HG03457 (cell line): ENCODE data around the gene PLEKHS1.

Experiments used
- ATAC-seq: cut with Tn5 transposase; IDR thresholded peaks from one replicate; pipeline ENCODE4 v1.9.1; 2021; ENCODE audit warnings: moderate number of reproducible peaks; ENCODE audit not compliant: unreplicated experiment

The PLEKHS1 gene

GRCh38 chr10:113751181-113751732, at the start of gene PLEKHS1:
PLEKHS1 (plus strand) TSS chr10:113751682; CDS start chr10:113755278, 3,596 bp downstream.
- ATAC-seq: no peak

- no peak for ATAC-seq
Observed at GRCh38 chr10:113704637-113705343, 46.7 kb upstream of the PLEKHS1 start.

DNA sequence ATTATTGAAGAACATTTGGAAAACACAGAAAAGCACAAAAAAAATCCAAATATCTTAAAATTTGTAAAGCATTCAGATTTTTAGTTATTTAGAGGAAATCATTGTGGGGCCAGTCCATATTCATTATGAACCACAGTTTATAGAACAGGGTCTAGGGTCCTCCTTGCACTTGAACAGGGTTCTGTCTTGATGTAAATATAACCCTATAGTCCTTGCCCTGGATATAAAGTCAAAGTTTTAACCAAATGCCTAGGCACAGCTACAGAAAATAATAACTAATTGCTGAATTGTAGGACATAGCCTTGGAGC, 46.2 kb upstream of the PLEKHS1 start:
- no peak for ATAC-seq

DNA sequence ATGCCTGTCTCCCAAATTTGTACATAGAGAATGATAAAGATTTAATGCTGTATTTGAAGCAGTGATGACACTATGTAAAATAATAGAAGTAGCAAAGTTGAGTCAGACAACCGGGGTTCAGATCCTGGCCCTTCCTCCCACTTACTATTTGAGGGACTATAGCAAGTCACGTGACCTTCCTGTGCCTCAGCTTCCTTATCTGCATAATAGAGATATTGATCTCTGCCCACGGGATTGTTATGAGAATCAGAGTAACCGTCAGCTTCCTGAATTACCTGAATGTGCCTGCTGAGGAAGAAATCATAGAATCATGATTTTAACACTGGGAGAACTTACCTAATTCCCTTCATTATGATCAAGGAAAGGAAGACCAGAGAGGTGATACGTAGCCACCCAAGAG, 44.9 kb upstream of the PLEKHS1 start:
- ATAC-seq: no peak

GRCh38 chr10:113708640-113709039, 42.8 kb upstream of the PLEKHS1 start:
- ATAC-seq: no peak

DNA sequence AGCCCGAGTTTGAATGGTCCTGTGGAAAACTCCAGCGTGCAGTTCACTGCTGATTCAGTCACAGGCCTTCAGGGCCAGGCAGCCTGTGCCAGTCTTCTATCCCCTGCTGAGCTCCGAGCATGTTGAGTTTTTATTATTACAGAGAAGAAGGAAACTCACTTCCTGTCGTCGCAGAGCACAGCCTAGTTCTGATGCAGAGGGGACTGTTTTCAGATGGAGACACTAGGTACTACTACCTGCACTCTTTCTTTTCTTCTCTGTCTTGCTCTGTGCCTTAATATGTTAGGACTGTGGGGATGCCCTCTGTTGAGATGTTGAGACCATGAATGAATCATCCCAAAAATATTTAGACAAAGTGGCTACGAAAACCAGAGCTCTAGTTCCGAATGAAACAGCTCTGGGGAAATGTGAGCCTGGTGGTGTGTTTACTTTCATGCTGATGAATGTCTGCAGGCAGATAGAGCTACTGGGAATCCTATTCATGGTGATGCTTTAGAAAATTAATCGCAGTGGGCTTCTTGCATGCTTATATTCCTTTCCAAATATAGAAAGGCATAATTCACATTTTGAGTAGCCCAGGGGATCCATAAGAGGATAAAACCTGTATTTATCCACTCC, 42.2 kb upstream of the PLEKHS1 start:
- no peak for ATAC-seq

DNA sequence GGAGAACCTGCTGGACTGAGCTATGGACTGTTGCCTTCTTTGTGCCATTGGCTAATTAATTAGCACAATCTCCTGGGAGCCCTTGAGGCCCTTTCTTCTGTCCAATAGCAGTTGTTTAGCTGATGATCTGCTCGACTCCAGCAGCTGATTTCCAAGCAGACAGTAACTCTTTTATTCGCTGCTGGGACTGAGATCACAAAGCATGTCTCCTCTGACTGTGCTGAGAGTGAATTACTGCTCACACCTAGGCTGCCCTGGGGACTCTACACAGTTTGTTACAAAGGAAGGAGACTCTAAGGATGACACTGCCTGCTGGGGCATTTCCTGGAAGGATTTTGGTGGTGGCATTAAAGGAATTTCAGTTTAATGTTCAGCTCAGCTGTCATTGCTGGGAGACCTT, 40.3 kb upstream of the PLEKHS1 start:
- no peak for ATAC-seq

DNA sequence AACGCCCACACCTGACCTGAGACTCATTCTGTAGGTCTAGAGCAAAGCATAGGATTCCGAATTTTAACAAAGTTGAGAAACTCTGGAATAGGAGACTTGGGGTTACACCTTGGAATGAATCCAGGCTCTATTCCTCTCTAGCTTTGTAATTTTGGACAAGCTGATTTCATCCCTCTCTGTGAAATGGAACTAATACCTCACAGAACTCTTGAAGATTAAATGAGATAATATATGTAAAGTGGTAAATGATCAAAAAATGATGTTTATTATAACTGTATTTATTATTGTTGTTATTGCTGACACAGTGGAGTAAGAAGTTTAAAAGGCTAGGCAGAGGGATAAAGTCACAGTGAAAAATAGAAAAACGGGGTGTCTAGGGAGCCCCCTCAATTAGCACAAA, 39.5 kb upstream of the PLEKHS1 start:
- no peak for ATAC-seq

DNA sequence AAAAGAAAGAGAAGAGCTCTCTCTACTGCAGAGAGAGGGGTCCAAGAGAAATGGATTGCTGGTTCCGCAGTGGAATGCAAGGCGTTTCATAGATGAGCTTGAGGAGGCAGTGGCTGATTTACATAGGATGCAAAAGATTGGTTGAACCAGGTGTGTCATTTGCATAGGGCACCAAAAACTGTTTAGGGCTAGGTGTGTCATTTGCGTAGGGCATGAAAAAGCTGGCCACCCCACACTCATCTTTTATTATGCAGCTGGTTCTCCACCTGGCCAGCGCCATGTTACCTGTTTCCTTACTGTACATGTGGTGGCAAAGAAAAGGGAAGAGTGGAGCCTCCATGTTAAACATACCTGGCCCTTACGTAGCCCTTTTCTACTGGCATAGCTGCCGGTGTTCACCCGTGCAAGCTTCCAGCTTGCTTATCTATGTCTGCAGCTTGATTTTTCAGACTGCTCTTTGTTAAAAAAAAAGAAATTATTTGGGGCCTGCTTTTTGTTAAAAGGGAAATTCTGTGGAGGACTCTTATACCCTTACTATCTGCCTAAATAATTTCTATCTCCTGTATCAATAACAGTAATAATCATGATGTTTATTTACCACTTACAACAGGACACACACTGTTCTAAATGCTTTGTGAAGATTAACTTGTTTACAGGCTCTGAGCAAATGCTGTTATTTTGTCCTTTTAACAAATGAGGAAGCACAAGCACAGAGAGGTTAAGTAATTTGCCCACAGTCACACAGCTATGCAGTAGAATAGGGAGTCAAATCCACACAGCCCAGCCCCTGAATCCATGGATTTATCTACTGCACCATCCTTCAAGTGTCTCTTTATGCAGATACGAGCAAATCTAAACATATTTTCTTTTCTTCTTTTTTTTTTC, 38.5 kb upstream of the PLEKHS1 start:
- no peak for ATAC-seq

DNA sequence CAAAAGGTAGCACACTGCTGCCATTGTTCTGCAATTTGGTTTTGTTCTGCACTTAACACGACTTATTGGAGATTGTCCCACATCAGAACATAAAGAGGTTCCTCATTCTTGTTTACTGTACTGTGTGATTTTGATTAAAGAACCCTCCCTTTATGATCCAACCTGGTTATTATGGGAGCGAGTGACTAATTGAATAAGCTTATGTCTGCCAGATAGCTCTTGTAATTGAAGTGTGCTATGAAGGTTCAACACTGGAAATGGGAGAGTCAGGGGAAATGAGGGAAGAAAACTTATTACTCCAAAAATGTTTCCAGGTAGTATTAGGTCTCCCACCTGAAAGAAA, 37.9 kb upstream of the PLEKHS1 start:
- ATAC-seq: no peak

GRCh38 chr10:113716109-113716910, 35.2 kb upstream of the PLEKHS1 start:
- no peak for ATAC-seq

DNA sequence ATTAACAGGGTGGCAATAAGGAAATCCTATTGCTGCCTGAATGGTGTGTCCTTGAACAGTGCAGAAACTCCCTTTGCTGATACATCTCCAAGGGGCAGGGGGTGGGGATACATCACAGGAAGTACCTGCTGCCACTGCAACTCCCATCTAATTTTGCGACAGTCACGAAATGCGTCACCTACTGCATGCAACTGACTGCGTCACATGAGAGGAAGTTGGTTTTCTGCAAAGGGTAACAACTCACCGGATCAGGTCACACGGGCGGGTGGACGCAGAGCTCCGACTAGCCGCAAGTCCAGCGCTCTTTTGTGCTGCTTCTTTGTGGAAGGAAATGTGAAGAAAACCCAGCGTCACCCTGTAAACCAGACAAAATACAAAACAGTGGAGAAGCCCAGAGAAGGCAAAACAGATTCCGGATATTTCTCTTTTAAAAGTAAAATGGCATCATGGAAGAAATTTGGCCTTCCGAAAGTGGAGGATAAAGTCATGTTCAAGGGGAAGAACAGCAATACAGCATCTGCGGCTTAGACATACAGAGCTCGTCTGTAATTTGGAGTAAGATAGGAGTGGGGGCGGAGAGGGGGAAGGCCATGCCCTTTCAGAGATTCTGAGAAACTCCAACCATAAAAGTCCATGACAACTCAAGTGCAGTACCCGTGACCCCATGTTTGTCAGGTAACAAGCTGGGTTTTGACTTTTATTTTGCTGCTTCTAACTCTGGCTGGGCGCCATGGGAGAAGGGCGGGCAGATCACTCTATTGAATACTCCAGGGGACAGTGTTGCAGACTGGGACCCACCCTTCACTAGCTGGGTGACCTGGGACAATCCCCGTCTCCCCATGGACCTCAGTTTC, 32.3 kb upstream of the PLEKHS1 start:
- ATAC-seq: no peak

DNA sequence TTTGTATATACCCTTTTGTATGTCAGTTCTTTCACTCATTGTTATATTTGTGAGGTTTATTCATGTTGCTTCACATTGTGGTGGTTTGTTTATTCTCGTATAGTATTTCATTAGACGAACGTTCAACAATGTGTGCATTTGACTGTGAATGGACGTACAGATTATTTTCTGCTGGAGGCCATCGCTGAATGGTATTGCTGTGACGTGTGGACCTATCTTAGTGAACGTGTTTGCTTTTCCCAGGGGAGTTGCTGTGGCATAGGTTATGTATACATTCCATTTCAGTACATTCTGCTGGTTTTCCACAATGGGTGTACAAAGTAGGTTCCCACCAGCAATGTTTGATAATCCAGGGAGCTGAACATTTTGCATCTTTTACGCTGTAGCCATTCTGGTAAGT, 31.1 kb upstream of the PLEKHS1 start:
- ATAC-seq: no peak

- no peak for ATAC-seq
Observed at GRCh38 chr10:113732160-113732881, 19.2 kb upstream of the PLEKHS1 start.

DNA sequence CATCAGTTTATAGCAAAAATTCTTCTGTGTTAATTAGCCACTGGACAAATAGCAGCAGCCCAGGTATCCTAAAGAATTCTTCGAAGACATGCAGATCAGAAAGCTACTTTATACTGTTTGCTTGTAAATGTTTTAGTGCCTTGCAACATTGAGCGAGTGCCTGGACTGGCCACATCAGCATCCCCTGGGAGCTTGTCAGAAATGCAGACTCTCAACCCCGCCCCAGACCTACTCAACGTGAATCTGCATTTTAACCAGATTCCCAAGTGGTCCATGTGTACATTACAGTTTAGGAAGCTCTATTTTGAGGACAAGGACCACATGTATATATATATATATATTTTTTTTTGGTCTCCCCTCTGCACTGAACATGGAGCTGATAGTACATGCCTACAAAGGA, 18.5 kb upstream of the PLEKHS1 start:
- ATAC-seq: no peak

- ATAC-seq: no peak
Observed at GRCh38 chr10:113733635-113734034, 17.8 kb upstream of the PLEKHS1 start.

DNA sequence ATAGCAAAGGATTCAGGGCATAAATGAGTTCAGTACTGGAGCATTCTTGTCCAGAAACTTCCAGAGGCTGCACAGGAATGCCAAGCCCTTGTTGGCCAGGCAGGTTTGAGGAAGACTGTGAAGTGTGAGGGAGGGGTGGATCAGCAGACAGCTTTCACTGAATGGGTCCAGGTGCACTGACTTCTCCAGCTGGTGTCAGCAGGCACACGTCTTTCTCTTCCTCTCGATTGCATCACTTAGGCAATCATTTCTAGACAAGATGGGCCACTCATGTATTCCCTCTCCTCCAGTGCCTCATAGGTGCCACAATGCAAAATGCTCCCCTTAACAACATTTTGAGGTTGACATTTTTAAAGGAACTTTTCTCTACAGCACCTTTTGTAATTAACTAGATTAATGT, 15.6 kb upstream of the PLEKHS1 start:
- peak; percentile 89 for ATAC-seq

- no peak for ATAC-seq
Observed at GRCh38 chr10:113736576-113736975, 14.9 kb upstream of the PLEKHS1 start.

DNA sequence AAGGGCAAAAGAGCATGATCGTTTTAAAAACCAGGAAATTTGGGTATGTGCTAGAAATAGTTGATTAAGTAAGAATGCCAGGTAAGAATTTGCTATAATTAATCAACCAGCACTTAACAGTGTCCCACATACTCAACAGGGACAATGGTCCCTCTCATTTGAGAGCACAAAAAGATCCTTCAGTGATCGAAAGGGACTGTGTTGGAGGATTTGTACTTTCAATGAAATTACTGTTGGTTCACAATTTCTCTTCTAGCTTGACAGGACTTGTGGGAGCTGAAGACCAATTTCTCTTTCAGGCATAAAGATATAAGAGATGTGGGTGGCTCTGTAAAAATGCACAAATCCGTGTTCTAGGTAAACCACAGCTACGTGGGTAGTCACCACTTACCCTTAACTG, 12.5 kb upstream of the PLEKHS1 start:
- no peak for ATAC-seq
